ENCODE results near the gene LRP1B. TPM values are rescaled to one million over a fixed set of nuclear protein-coding genes. Genes with fewer than 3 reads are reported as not detected.
A peak's percentile ranks its signal among the peaks of the same experiment; 100 is the strongest.
"Not testable (repeated sequence)": the region's sequence is repeated elsewhere in the genome, so short reads cannot be mapped to it uniquely, and the experiment has no call there.

The LRP1B gene
- polyA plus RNA-seq, 12 donors, result 2.1 to 3.6 (median 3.0) TPM; not detected in 2

- no peak for DNase-seq
Observed at GRCh38 chr2:141035846-141036420, 1094.9 kb downstream of the LRP1B start.

- DNase-seq, result no peak
Observed at GRCh38 chr2:141029428-141030078, 1101.3 kb downstream of the LRP1B start.

- no peak for DNase-seq
Observed at GRCh38 chr2:141027221-141027620, 1103.6 kb downstream of the LRP1B start.

- no peak for DNase-seq
Observed at GRCh38 chr2:141021611-141022010, 1109.2 kb downstream of the LRP1B start.

- no peak for DNase-seq
Observed at GRCh38 chr2:141021109-141021508, 1109.7 kb downstream of the LRP1B start.

GRCh38 chr2:141020346-141020745 is 1110.5 kb downstream of the LRP1B start:
- DNase-seq, result no peak

GRCh38 chr2:141015341-141016047 is 1115.3 kb downstream of the LRP1B start:
- peak; percentile 7 for DNase-seq

GRCh38 chr2:141003967-141004657 is 1126.7 kb downstream of the LRP1B start:
- no peak for DNase-seq

- no peak for DNase-seq
Observed at GRCh38 chr2:141001750-141002149, 1129.1 kb downstream of the LRP1B start.

- no peak for DNase-seq
Observed at GRCh38 chr2:140998577-140998976, 1132.2 kb downstream of the LRP1B start.

GRCh38 chr2:140998017-140998416 is 1132.8 kb downstream of the LRP1B start:
- DNase-seq, result no peak

GRCh38 chr2:140994856-140995255 is 1136.0 kb downstream of the LRP1B start:
- DNase-seq, result no peak

GRCh38 chr2:140990416-140990815 is 1140.4 kb downstream of the LRP1B start:
- no peak for DNase-seq

GRCh38 chr2:140988597-140988996 is 1142.2 kb downstream of the LRP1B start:
- DNase-seq, result no peak

- no peak for DNase-seq
Observed at GRCh38 chr2:140986456-140986855, 1144.4 kb downstream of the LRP1B start.

GRCh38 chr2:140975237-140975636 is 1155.6 kb downstream of the LRP1B start:
- DNase-seq, result no peak

GRCh38 chr2:140972724-140973123 is 1158.1 kb downstream of the LRP1B start:
- no peak for DNase-seq

- not testable (repeated sequence) for DNase-seq
Observed at GRCh38 chr2:140964324-140964723, 1166.5 kb downstream of the LRP1B start.

GRCh38 chr2:140949932-140950331 is 1180.9 kb downstream of the LRP1B start:
- no peak for DNase-seq

GRCh38 chr2:140947236-140947635 is 1183.6 kb downstream of the LRP1B start:
- DNase-seq, result no peak

GRCh38 chr2:140943867-140944266 is 1186.9 kb downstream of the LRP1B start:
- DNase-seq, result no peak

GRCh38 chr2:140942284-140942683 is 1188.5 kb downstream of the LRP1B start:
- no peak for DNase-seq

GRCh38 chr2:140929849-140930248 is 1201.0 kb downstream of the LRP1B start:
- peak; percentile 16 for DNase-seq
